ENCODE results near the gene EXT2. TPM values are rescaled to one million over a fixed set of nuclear protein-coding genes. Genes with fewer than 3 reads are reported as not detected.
A peak's percentile ranks its signal among the peaks of the same experiment; 100 is the strongest.

Gene EXT2
- total RNA-seq, 2 donors from 2014 or later = 41.6 to 45.7 TPM

DNA sequence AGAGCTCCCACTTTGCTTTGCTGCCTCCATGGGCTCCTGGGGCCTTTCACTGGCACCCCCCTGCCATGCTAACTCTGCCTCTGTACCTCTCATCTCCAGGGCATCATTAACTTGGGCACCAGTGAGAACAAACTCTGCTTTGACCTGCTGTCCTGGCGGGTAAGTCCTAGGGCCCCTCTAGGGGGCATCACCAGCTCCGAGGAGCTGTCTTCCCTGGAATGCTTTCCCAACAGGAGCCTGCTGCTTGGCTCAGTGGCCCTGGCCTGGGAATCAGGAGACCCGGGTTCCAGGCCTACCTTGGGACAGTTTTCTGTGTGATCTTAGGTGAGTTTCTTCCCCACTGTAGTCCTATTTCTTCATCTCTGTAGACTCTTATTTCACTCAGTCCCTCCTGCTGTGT is 24.3 kb upstream of the EXT2 start:
- H3K4me1 Mint-ChIP-seq (ENCODE audit: low read depth in 2 of 2) = peaks cover 13 to 17% of the 10 kb centered on the region in 2 donors

DNA sequence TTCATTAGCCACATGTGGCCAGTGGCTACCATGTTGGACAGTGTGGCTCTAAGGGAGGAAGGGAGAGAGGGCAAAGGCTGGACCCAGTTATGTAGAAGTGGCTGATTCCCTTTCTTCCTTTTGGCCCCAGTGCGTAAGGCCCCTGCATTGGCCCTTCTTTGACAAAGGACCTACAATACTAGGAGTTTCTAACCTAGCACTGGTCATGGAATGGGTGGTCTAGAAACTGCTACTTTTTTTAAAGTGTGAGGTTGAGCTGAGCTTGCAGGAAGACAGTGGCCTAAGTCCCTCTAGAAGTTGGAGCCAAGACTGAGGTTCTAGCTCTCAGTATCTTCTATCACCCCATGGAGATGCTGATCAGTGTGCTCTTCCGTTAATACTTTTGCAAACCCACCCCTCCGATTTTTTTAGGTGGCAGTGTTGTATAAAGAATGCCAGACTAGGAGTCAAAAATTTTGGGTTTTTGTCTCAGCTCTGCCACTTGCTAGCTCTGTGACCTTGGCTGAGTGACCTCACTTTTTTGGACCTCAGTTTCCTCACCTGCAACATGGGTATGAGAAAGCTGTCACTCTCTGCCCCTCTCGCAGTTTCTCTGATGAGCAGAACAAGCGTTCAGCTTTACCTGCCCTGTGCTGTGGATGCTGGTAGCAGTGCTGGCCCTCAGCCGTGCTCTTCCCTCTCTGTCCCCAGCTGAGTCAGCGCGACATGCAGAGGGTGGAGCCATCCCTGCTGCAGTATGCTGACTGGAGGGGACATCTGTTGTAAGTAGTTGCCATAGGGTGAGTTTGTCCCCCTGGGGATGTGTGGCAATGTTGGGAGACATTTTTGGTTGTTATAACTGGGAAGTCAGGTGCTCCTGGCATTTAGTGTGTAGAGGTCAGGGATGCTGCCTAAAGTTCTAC is 22.5 kb upstream of the EXT2 start:
- ATAC-seq (no peak), DNase-seq (ENCODE audit: low spot score) (no peak)
- Mint-ChIP-seq H3K36me3 (no peaks in the 10 kb centered on the region), H3K9me3 (no peaks in the 10 kb centered on the region), H3K4me3 (no peak overlapping the region), H3K27ac (no peak overlapping the region), H3K4me1 (ENCODE audit: low read depth in 2 of 2) (peaks cover 0 to 6% of the 10 kb centered on the region in 2 donors), H3K27me3 (no peaks in the 10 kb centered on the region)

More for the DNA sequence above, 24.3 kb upstream of the EXT2 start:
- no peaks in the 10 kb centered on the region for H3K9me3 Mint-ChIP-seq
- H3K36me3 Mint-ChIP-seq = no peaks in the 10 kb centered on the region
- DNase-seq (ENCODE audit: low spot score) (no peak), ATAC-seq (no peak)
- H3K27me3 Mint-ChIP-seq = no peaks in the 10 kb centered on the region
- H3K4me3 Mint-ChIP-seq = no peak overlapping the region
- no peak overlapping the region for H3K27ac Mint-ChIP-seq

DNA sequence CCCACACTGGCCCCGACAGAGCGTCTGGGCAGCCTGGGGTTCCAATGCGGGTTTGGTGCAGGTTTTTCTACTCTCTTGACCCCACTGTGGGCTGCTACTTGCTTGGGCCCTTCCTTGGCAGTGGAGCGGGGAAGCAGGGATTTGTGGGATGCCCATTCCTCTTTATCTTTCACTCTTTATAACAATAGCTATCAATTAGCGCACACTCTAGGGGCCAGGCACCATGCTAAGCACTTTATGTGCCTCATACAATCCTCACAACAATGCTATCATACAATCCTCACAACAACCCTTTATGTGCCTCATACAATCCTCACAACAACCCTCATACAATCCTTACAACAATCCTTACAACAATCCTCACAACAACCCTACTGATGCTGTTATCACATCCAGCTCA is 16.7 kb upstream of the EXT2 start:
- Mint-ChIP-seq H3K27ac (no peak overlapping the region), H3K9me3 (no peaks in the 10 kb centered on the region), H3K4me1 (ENCODE audit: low read depth in 2 of 2) (no peaks in the 10 kb centered on the region), H3K27me3 (no peaks in the 10 kb centered on the region), H3K36me3 (no peaks in the 10 kb centered on the region), H3K4me3 (no peak overlapping the region)
- no peak for ATAC-seq
- DNase-seq (ENCODE audit: low spot score) = no peak

GRCh38 chr11:44079376-44079775 is 16.1 kb upstream of the EXT2 start:
- DNase-seq (ENCODE audit: low spot score) (no peak), ATAC-seq (no peak)
- no peaks in the 10 kb centered on the region for H3K4me1 Mint-ChIP-seq (ENCODE audit: low read depth in 2 of 2)
- no peaks in the 10 kb centered on the region for H3K9me3 Mint-ChIP-seq
- H3K36me3 Mint-ChIP-seq = no peaks in the 10 kb centered on the region
- no peaks in the 10 kb centered on the region for H3K27me3 Mint-ChIP-seq
- H3K4me3 Mint-ChIP-seq = no peak overlapping the region
- H3K27ac Mint-ChIP-seq = no peak overlapping the region

- no peak for DNase-seq (ENCODE audit: low spot score)
- no peak for ATAC-seq
- no peaks in the 10 kb centered on the region for H3K36me3 Mint-ChIP-seq
- H3K27ac Mint-ChIP-seq = no peak overlapping the region
- no peak overlapping the region for H3K4me3 Mint-ChIP-seq
- H3K9me3 Mint-ChIP-seq = peaks cover 4% of the 10 kb centered on the region
- no peaks in the 10 kb centered on the region for H3K27me3 Mint-ChIP-seq
- H3K4me1 Mint-ChIP-seq (ENCODE audit: low read depth in 2 of 2) = no peaks in the 10 kb centered on the region
These were observed 14.5 kb upstream of the EXT2 start for GRCh38 chr11:44080951-44081350.

DNA sequence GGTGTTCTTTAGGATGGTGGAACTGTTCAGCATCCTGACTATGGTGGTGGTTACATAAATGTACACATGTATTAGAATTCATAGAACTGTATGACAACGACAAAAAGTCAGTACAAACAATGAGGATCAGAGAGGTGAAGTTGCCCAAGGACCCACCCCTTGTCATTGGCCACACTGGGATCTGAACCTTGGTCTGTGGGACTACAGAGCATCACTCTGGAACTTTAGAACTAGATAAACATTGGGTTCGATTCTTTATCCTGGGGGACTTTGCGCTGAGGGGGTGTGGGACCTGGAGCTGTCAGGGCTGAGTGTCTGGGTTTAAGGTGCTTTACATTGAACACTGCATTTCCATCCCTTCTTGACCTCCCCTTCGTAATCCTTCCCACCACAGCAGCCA is 12.8 kb upstream of the EXT2 start:
- H3K27ac Mint-ChIP-seq = no peak overlapping the region
- H3K36me3 Mint-ChIP-seq = no peaks in the 10 kb centered on the region
- no peaks in the 10 kb centered on the region for H3K27me3 Mint-ChIP-seq
- DNase-seq (ENCODE audit: low spot score) = no peak
- no peak overlapping the region for H3K4me3 Mint-ChIP-seq
- no peaks in the 10 kb centered on the region for H3K4me1 Mint-ChIP-seq (ENCODE audit: low read depth in 2 of 2)
- no peak for ATAC-seq
- H3K9me3 Mint-ChIP-seq = peaks cover 4% of the 10 kb centered on the region

GRCh38 chr11:44083433-44083832 is 12.0 kb upstream of the EXT2 start:
- Mint-ChIP-seq H3K27ac (no peak overlapping the region), H3K9me3 (peaks cover 4% of the 10 kb centered on the region), H3K36me3 (no peaks in the 10 kb centered on the region), H3K4me1 (ENCODE audit: low read depth in 2 of 2) (peaks cover 0 to 2% of the 10 kb centered on the region in 2 donors), H3K27me3 (no peaks in the 10 kb centered on the region), H3K4me3 (no peak overlapping the region)
- DNase-seq (ENCODE audit: low spot score) (no peak), ATAC-seq (no peak)

- Mint-ChIP-seq H3K4me3 (no peak overlapping the region), H3K36me3 (no peaks in the 10 kb centered on the region), H3K27ac (no peak overlapping the region), H3K27me3 (no peaks in the 10 kb centered on the region), H3K4me1 (ENCODE audit: low read depth in 2 of 2) (peaks cover 4% of the 10 kb centered on the region in 2 donors), H3K9me3 (peaks cover 4% of the 10 kb centered on the region)
- DNase-seq (ENCODE audit: low spot score) (no peak), ATAC-seq (no peak)
These were observed 11.6 kb upstream of the EXT2 start for GRCh38 chr11:44083906-44084305.

- Mint-ChIP-seq H3K36me3 (no peaks in the 10 kb centered on the region), H3K9me3 (peaks cover 4% of the 10 kb centered on the region), H3K27me3 (no peaks in the 10 kb centered on the region), H3K4me1 (ENCODE audit: low read depth in 2 of 2) (peaks cover 4 to 7% of the 10 kb centered on the region in 2 donors), H3K4me3 (no peak overlapping the region), H3K27ac (no peak overlapping the region)
- no peak for DNase-seq (ENCODE audit: low spot score)
- ATAC-seq = no peak
These were observed 10.1 kb upstream of the EXT2 start for GRCh38 chr11:44085330-44085729.

DNA sequence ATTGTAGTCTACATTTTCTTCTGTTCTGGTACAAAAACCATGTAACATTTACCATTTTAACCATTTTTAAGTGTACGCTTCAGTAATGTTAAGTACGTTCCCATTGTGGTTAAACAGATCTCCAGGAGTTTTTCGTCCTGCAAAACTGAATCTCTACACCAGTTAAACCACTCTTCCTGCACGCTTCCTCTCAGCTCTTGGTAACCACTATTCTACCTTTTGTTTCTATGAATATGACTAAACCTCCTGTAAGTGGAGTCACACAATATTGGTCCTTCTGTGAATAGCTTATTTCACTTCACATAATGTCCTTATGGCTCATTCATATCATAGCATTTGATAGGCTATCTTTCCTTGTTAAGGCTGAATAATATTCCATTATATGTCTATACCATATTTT is 7.1 kb upstream of the EXT2 start:
- H3K27me3 Mint-ChIP-seq = no peaks in the 10 kb centered on the region
- DNase-seq (ENCODE audit: low spot score) (no peak), ATAC-seq (peak in 1 of 2 donors; percentile 75)
- no peaks in the 10 kb centered on the region for H3K36me3 Mint-ChIP-seq
- no peak overlapping the region for H3K27ac Mint-ChIP-seq
- H3K4me3 Mint-ChIP-seq = peak overlapping the region; percentile 21
- peaks cover 4% of the 10 kb centered on the region for H3K9me3 Mint-ChIP-seq
- H3K4me1 Mint-ChIP-seq (ENCODE audit: low read depth in 2 of 2) = peaks cover 4 to 7% of the 10 kb centered on the region in 2 donors

DNA sequence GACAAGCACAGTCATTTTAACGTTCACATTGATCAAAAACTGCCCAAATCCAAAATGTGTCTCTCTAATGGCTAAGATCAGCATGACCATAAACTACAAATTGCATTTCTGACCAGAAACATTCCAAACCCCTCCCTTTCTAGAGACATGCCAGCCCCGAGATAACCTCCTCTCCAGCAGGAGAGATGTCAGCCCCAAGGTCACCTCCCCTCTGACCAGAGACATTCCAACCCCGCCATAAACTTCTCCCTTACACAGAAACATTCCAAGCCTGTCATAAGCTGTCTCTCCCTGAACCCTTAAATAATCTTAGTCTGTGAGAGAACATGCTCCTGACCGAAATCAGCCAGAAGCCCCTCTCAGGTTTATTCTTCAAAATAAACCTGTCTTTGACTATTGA is 6.6 kb upstream of the EXT2 start:
- H3K27ac Mint-ChIP-seq = no peak overlapping the region
- no peaks in the 10 kb centered on the region for H3K27me3 Mint-ChIP-seq
- H3K4me1 Mint-ChIP-seq (ENCODE audit: low read depth in 2 of 2) = peaks cover 4 to 7% of the 10 kb centered on the region in 2 donors
- no peaks in the 10 kb centered on the region for H3K36me3 Mint-ChIP-seq
- H3K4me3 Mint-ChIP-seq = peak overlapping the region; percentile 21
- DNase-seq (ENCODE audit: low spot score) (no peak), ATAC-seq (no peak)
- peaks cover 4% of the 10 kb centered on the region for H3K9me3 Mint-ChIP-seq

DNA sequence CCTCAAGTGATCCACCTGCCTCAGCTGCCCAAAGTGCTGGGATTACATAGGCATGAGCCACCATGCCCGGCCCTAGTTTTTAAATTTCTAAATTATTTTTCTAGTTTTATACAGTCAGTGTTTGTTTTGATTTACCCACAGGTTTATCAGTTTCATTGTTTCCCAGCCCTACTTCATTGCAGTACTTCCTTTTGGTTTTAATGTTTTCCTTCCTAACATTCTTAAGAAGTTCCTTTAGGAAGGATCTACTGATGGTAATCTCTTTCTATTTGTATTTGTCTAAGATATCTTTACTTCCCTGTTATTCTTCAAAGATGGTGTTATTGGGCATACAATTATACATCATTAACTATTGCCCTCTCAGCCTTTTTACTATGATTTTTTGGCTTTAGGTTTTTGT is 4.9 kb upstream of the EXT2 start:
- DNase-seq (ENCODE audit: low spot score) = no peak
- Mint-ChIP-seq H3K36me3 (no peaks in the 10 kb centered on the region), H3K27me3 (no peaks in the 10 kb centered on the region), H3K9me3 (peaks cover 2% of the 10 kb centered on the region), H3K27ac (no peak overlapping the region), H3K4me3 (no peak overlapping the region), H3K4me1 (ENCODE audit: low read depth in 2 of 2) (peaks cover 13 to 19% of the 10 kb centered on the region in 2 donors)
- no peak for ATAC-seq

DNA sequence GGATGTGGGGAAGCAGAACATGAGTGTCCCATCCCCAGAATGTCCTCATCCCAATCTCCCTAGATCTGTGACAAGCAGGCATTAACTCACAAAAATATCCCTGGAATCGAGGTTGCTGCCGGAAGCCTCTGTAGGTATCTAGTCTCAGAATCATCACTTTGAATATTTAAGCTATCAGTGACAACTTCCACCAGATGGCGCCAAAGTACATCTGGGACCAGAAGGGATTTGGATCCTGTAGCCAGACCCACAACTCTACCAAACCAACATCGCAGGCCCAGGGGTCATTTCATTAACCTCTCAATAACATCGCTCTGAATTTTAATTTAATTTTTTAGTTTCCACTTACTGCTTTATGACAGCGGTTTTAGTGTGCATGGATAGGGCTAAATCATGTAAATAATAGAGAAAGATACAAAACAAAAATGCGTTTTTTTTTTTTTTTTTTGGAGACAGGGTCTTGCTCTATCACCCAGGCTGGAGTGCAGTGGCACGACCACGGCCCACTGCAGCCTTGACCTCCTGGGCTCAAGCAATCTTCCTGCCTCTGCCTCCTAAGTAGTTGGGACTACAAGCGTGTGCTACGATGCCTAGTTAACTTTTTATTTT is 1.1 kb upstream of the EXT2 start:
- H3K27ac Mint-ChIP-seq = no peak overlapping the region
- no peaks in the 10 kb centered on the region for H3K9me3 Mint-ChIP-seq
- DNase-seq (ENCODE audit: low spot score) (peak; percentile 87), ATAC-seq (no peak)
- no peaks in the 10 kb centered on the region for H3K36me3 Mint-ChIP-seq
- H3K4me3 Mint-ChIP-seq = peak overlapping the region; percentile 57
- no peaks in the 10 kb centered on the region for H3K27me3 Mint-ChIP-seq
- H3K4me1 Mint-ChIP-seq (ENCODE audit: low read depth in 2 of 2) = peaks cover 16 to 25% of the 10 kb centered on the region in 2 donors

GRCh38 chr11:44096360-44097185 is 1.1 kb downstream of the EXT2 start:
- Mint-ChIP-seq H3K27ac (peak overlapping the region in 1 of 2 donors; percentile 51), H3K9me3 (no peaks in the 10 kb centered on the region), H3K36me3 (no peaks in the 10 kb centered on the region), H3K4me3 (peak overlapping the region; percentile 78), H3K4me1 (ENCODE audit: low read depth in 2 of 2) (peaks cover 20 to 30% of the 10 kb centered on the region in 2 donors), H3K27me3 (no peaks in the 10 kb centered on the region)
- DNase-seq (ENCODE audit: low spot score) = no peak
- ATAC-seq = peak; percentile 1 to 2

Measured in natural killer cell treated with Interleukin-12 subunit alpha and Interleukin-12 subunit beta and Interleukin-15 and Interleukin-18, amount 100 ng/mL, for 72 hours (primary cell).